GM23248 (cell line): ENCODE results near the gene CAMTA1.

Source experiments
- EZH2 ChIP-seq: fragments of 200-600 bp; sonication (generic); IDR thresholded peaks from 2 replicates; pipeline ENCODE4 v1.6.1; 2018; ENCODE audit warnings: antibody characterized with exemption, mild to moderate bottlenecking; ENCODE audit not compliant: insufficient read depth, poor library complexity, severe bottlenecking
- EZH2phosphoT487 ChIP-seq: fragments of 200-600 bp; sonication (generic); IDR thresholded peaks from 2 replicates; pipeline ENCODE4 v1.6.1; 2018; ENCODE audit warnings: antibody characterized with exemption, moderate library complexity, mild to moderate bottlenecking, low read depth; ENCODE audit not compliant: insufficient read depth

- TF ChIP-seq EZH2: no peak
- TF ChIP-seq EZH2phosphoT487: no peak
These were observed 981.9 kb downstream of the CAMTA1 start for GRCh38 chr1:7767176-7767575.
